Measurements from ENCODE around the gene PABPC1L2A.
"Not testable (repeated sequence)": the region's sequence is repeated elsewhere in the genome, so short reads cannot be mapped to it uniquely, and the experiment has no call there.

Gene PABPC1L2A

DNA sequence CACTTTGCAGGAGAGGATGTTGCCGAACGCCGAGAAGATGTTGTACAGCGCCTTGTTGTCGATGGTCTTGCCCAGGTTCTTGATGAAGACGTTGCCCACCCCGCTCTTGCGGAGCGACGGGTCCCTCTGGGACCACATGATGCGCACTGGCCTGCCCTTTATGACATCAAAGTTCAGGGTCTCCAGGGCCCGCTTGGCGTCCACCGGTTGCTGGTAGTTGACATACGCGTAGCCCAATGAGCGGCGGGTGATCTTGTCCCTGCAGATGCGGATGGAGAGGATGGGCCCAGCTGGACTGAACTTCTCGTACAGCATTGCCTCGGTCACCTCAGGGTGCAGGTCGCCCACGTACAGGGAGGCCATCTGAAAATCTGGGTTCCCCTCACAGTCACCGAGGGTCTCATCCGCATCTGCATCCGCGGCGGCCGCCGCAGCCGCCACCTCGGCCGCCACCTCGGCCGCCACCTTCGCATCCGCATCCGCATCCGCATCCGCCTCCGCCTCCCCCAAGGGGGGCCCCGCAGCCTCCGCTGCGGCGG is at the start of gene PABPC1L2A:
Gene PABPC1L2A (minus strand): TSS at position 489 of the 539 bp plus-strand sequence. CDS start 126 bp downstream, at position 363.
- FAIRE-seq, result not testable (repeated sequence)

DNA sequence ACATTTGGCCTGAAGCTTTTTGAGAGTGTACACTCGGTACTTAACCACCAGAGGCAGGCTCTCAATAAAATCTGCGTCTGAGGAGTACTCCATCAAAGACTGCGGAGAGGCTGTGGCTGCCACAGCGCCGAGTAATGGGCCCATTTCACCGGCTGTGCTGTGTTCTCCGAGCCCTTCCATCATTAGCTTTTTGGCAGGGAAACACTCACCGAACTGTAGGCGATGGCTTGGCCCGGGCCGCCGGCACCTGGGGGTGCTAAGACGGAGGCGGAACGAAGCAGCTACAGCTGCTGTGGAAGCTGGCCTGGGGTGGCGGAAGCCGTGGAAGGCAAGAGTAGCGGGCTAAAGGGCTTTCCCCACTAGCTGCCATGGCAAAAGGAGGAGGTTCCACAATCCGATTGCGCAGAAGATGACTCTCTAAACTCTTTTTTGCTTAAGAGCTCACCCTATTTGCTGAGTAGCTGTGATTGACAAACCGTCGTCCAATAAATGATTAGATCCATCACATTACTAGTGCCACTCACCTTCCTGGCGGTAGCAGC is 48.5 kb upstream of the PABPC1L2A start:
- DNase-seq (ENCODE audit: insufficient read length, low spot score) (no peak), FAIRE-seq (no peak)
- no peak for TF ChIP-seq POLR2A (IDR thresholded peaks at IDR 0.05; ENCODE audit: low read depth, low read length)

More for the DNA sequence above, at the start of gene PABPC1L2A:
- not testable (repeated sequence) for DNase-seq (ENCODE audit: insufficient read length, low spot score)

DNA sequence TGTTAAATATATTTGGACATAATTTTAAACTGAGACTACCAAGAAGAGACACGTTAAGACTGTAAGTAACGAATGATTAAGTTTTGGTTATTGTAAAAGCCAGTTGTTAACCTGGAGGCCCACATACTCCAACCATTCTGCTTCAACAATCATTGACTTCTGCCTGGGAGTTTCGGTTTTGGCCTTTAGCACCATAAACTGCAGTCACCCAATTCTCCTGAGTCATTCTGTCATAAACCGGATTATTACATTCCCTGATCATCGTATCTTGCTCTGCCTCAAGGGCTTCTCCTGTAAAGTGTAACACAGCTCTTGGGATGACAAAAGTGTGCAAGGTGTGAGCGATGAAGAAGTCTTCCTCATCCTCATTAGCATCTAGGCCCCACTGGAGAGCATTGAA is 46.9 kb upstream of the PABPC1L2A start:
- FAIRE-seq (no peak), DNase-seq (ENCODE audit: insufficient read length, low spot score) (no peak)
- TF ChIP-seq POLR2A (IDR thresholded peaks at IDR 0.05; ENCODE audit: low read depth, low read length), result no peak

DNA sequence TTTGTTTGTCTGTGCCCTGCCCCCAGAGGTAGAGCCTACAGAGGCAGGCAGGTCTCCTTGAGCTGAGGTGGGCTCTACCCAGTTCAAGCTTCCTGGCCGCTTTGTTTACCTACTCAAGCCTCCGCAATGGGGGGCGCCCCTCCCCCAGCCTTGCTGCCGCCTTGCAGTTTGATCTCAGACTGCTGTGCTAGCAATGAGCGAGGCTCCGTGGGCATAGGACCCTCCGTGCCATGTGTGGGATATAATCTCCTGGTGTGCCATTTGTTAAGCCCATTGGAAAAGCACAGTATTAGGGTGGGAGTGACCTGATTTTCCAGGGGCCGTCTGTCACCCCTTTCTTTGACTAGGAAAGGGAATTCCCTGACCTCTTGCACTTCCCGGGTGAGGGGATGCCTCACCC is 20.2 kb upstream of the PABPC1L2A start:
- DNase-seq (ENCODE audit: insufficient read length, low spot score); FAIRE-seq: not testable (repeated sequence)

DNA sequence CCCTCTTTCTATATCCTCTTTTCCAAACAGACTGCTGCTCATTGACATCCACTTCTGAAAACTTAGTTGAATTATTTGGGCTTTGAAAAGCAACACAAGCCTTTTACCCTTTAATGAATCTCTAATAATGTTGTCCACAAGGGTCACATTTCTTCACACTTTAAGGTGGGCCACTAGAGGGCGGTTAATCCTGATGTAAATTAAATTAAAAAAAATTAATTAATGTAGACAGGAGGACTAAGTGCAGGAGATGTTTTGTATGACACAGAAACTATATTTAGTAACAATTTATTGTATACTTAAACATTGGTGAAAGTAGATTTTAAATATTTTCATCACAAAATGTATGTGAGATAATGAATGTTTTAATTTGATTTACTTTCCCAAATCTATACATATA is 7.5 kb upstream of the PABPC1L2A start:
- not testable (repeated sequence) for DNase-seq (ENCODE audit: insufficient read length, low spot score); FAIRE-seq

DNA sequence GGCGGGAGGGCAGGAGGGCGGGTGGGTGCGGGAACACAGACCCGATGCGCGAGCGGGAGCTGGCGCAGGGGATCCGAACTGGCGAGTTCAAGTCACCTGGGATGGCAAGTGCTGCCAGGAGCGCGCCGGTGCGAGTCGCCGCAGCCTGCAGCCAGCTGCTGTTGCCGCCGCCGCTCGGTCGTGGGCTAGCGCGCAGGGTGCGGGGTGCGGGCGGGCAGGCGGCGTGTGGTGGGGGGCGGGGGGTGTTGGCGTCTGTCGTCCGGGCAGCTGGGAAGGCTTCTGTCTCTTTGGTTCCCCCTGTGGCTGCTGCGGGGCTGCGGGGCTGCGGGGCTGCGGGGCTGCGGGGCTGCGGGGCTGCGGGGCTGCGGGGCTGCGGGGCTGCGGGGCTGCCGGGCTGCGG is 572 bp upstream of the PABPC1L2A start:
- not testable (repeated sequence) for FAIRE-seq; DNase-seq (ENCODE audit: insufficient read length, low spot score)

DNA sequence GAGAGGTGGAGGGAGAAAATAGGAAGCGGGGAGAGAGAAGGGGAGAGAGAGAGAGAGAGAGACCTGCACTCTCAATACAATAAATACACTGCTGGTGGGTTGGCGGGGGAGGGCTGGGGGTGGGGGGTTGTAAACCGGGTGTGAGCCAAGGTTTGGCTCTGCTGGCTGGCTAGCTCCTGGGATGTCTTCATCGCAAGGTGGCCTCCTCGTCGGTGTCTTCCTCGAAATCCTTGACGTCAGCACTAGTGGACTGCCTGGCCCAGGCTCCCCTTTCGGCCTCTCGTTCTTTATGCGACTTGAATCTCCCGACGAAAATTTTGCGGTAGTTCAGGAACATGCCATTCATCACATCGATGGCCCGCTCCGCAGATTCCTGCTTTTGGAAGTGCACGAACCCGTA is 715 bp downstream of the PABPC1L2A start:
- not testable (repeated sequence) for FAIRE-seq; DNase-seq (ENCODE audit: insufficient read length, low spot score)

DNA sequence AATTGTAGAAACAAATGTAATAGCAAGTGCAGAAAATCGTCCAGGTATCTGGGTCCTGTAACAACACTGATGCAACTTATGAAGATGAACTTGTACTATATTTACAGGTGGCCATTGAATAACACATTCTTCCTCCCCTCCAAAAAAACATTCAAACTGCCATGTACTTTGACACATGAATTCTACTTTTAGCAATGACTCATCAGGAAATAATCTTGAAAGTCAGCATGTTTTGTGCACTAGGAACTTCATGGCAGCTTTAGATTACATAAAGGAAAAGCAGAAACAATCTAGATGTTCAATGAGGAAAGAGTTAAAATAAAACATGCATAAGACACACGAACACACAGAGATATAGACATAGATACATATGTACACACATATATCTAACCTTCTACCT is 2.5 kb downstream of the PABPC1L2A start:
- no peak for TF ChIP-seq POLR2A (IDR thresholded peaks at IDR 0.05; ENCODE audit: low read depth, low read length)
- FAIRE-seq (no peak), DNase-seq (ENCODE audit: insufficient read length, low spot score) (no peak)

DNA sequence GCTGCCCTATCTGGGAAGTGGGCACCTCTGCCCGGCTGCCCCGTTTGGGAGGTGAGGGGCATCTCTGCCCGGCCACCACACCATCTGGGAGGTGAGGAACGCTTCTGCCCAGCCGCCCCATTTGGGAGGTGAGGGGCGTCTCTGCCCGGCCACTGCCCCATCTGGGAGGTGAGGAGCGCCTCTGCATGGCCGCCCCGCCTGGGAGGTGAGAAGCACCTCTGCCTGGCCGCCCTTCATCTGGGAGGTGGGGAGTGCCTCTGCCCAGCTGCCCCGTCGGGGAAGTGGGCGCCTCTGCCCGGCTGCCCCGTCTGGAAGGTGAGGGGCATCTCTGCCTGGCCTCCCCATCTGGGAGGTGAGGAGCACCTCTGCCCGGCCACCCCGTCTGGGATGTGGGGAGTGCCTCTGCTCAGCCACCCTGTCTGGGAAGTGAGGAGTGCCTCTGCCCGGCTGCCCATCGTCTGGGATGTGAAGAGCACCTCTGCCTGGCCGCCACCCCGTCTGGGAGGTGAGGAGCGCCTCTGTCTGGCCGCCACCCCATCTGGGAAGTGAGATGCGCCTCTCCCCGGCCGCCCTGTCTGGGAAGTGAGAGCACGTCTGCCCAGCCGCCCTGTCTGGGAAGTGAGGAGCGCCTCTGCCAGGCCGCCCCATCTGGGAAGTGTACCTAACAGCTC is 9.8 kb downstream of the PABPC1L2A start:
- FAIRE-seq (no peak), DNase-seq (ENCODE audit: insufficient read length, low spot score) (no peak)
- no peak for TF ChIP-seq POLR2A (IDR thresholded peaks at IDR 0.05; ENCODE audit: low read depth, low read length)

DNA sequence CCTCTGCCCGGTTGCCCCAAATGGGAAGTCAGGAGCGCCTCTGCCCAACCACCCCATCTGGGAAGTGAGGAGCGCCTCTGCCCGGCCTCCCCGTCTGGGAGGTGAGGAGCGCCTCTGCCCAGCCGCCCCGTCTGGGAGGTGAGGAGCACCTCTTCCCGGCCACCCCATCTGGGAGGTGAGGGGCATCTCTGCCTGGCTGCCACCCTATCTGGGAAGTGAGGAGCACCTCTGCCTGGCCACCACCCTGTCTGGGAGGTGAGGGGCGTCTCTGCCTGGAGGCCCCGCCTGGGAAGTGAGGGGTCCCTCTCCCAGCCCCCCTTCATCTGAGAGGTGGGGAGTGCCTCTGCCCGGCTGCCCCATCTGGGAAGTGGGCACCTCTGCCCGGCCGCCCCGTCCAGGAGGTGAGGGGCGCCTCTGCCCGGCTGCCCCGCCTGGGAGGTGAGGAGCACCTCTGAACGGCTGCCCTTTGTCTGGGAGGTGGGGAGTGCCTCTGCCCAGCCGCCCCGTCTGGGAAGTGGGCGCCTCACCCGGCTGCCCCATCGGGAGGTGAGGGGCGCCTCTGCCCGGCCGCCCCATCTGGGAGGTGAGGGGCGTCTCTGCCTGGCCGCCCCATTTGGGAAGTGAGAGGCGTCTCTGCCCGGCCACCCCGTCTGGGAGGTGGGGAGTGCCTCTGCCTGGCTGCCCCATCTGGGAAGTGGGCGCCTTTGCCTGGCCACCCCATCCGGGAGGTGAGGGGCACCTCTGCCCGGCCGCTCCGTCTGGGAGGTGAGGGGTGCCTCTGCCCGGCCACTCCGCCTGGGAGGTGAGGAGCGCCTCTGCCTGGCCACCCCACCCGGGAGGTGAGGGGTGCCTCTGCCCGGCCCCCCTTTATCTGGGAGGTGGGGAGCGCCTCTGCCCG is 10.6 kb downstream of the PABPC1L2A start:
- DNase-seq (ENCODE audit: insufficient read length, low spot score), result no peak
- TF ChIP-seq POLR2A (IDR thresholded peaks at IDR 0.05; ENCODE audit: low read depth, low read length), result no peak
- FAIRE-seq, result no peak

DNA sequence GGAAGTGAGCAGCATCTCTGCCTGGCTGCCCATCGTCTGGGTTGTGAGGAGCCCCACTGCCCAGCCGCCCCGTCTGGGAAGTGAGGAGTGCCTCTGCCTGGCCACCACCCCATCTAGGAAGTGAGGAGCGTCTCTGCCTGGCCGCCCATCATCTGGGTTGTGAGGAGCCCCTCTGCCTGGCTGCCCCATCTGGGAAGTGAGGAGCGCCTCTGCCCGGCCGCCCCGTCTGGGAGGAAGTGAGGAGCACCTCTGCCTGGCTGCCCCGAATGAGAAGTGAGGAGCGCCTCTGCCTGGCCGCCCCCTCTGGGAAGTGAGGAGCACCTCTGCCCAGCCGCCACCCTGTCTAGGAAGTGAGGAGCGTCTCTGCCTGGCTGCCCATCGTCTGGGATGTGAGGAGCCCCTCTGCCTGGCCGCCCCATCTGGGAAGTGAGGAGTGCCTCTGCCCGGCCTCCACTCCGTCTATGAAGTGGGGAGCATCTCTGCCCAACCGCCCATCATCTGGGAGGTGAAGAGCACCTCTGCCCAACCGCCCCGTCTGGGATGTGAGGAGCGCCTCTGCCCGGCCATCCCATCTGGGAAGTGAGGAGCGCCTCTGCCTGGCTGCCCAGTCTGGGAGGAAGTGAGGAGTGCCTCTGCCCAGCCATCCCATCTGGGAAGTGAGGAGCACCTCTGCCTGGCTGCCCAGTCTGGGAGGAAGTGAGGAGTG is 11.4 kb downstream of the PABPC1L2A start:
- DNase-seq (ENCODE audit: insufficient read length, low spot score); FAIRE-seq: not testable (repeated sequence)

DNA sequence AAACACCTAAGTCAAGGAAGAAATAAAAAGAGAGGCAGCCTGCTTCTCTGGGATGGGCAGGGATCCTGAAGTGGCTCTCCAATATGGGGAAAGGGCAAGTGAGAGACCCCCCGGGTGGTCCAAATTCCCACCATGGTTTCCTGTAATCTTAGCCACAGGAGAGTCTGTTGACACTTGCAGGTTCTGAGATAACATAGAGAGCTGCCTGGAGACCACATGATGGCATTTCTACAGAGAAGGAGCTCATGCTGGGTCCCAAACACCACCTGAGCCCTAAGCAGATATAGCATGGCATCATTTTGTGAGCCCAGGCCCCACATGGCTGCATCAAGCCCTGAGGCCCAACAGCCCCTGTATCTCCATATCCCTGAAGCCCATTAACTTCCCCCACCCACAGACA is 50.4 kb downstream of the PABPC1L2A start:
- FAIRE-seq (no peak), DNase-seq (ENCODE audit: insufficient read length, low spot score) (no peak)
- no peak for TF ChIP-seq POLR2A (IDR thresholded peaks at IDR 0.05; ENCODE audit: low read depth, low read length)

All from H54 (cell line).